H1 (cell line): ENCODE data around the gene KRTAP10-3. TPM values are rescaled to one million over a fixed set of nuclear protein-coding genes. Genes with fewer than 3 reads are reported as not detected.

Experiments used
- CTCF ChIA-PET: fragments of 300-600 bp; sonication (Branson Sonifier 250); formaldehyde crosslinking; loops from one replicate; lab custom pipeline; 2021; ENCODE audit not compliant: partially characterized antibody; lab: Charles Lee
- POLR2A ChIA-PET: fragments of 300-600 bp; sonication (Branson Sonifier 250); formaldehyde crosslinking; loops from one replicate; lab custom pipeline; 2021; ENCODE audit warnings: inconsistent platforms; ENCODE audit not compliant: partially characterized antibody; lab: Charles Lee
- DNase-seq, 2 experiments: peaks; one replicate each; pipeline versions ENCODE4 v3.0.0 to v3.0.0-alpha.2; 2010 to 2022; ENCODE audit warnings: low spot score in 2 of 2, low read depth in 1 of 2, mixed read lengths in 1 of 2
- FAIRE-seq: peaks from 2 replicates; lab custom pipeline; 2011; peaks lifted over from hg19 to GRCh38; lab: Jason Lieb, UNC
- H2AFZ ChIP-seq: 2 replicates; pipeline ENCODE4 v1.8.1; 2012; ENCODE audit warnings: low read length, inconsistent platforms
- H2AK5ac ChIP-seq: 2 replicates; pipeline ENCODE4 v1.6.1; 2013; ENCODE audit warnings: low read depth, low read length
- H2BK120ac ChIP-seq: replicated peaks from 2 replicates; pipeline ENCODE3; 2013; ENCODE audit warnings: low read depth, low read length, inconsistent platforms
- H2BK12ac ChIP-seq: 2 replicates; pipeline ENCODE4 v1.6.1; 2013; ENCODE audit warnings: low read depth, low read length
- H2BK15ac ChIP-seq: 2 replicates; pipeline ENCODE4 v1.6.1; 2013; ENCODE audit warnings: low read length
- H2BK20ac ChIP-seq: 2 replicates; pipeline ENCODE4 v1.6.1; 2013; ENCODE audit warnings: low read length
- H2BK5ac ChIP-seq: 2 replicates; pipeline ENCODE4 v1.6.1; 2013; ENCODE audit warnings: low read depth, low read length
- H3K14ac ChIP-seq: 2 replicates; pipeline ENCODE4 v1.6.1; 2013; ENCODE audit warnings: inconsistent platforms; ENCODE audit not compliant: insufficient read length
- H3K18ac ChIP-seq: 2 replicates; pipeline ENCODE4 v1.6.1; 2013; ENCODE audit warnings: low read length; ENCODE audit errors: extremely low read depth
- H3K23ac ChIP-seq: 2 replicates; pipeline ENCODE4 v1.6.1; 2013; ENCODE audit warnings: inconsistent platforms; ENCODE audit not compliant: insufficient read length
- H3K23me2 ChIP-seq: 2 replicates; pipeline ENCODE4 v1.6.1; 2013; ENCODE audit warnings: low read depth, low read length
- H3K27ac ChIP-seq: 2 replicates; pipeline ENCODE4 v1.6.1; 2011; ENCODE audit warnings: low read depth, low read length, inconsistent platforms
- H3K27me3 ChIP-seq, 4 experiments: replicated peaks in 1 of 4; 1 replicate in 1 of 4; 2 replicates in 3 of 4; pipeline versions ENCODE4 v1.6.1 to v1.8.1; 2011 to 2013; ENCODE audit warnings: low read length in 3 of 4, mild to moderate bottlenecking in 3 of 4, inconsistent platforms in 2 of 4, mixed read lengths in 2 of 4, moderate library complexity in 1 of 4; ENCODE audit not compliant: control insufficient read depth in 3 of 4, insufficient read depth in 3 of 4; ENCODE audit errors: extremely low read depth in 1 of 4
- H3K36me3 ChIP-seq, 4 experiments: 2 replicates each; pipeline versions ENCODE4 v1.6.1 to v1.8.1; 2011 to 2013; ENCODE audit warnings: mild to moderate bottlenecking in 4 of 4, low read length in 3 of 4, moderate library complexity in 2 of 4, control low read depth in 1 of 4, inconsistent platforms in 1 of 4; ENCODE audit not compliant: insufficient read depth in 4 of 4, control insufficient read depth in 2 of 4
- H3K4ac ChIP-seq: replicated peaks from 2 replicates; pipeline ENCODE3; 2013; ENCODE audit warnings: low read length, low read depth, mixed read lengths, inconsistent platforms; ENCODE audit not compliant: insufficient read length
- H3K4me1 ChIP-seq, 4 experiments: replicated peaks in 1 of 4; 1 replicate in 1 of 4; 2 replicates in 3 of 4; pipeline versions ENCODE4 v1.6.1 to v1.8.1; 2011 to 2013; ENCODE audit warnings: low read length in 3 of 4, inconsistent platforms in 2 of 4, mixed read lengths in 1 of 4; ENCODE audit not compliant: insufficient read depth in 4 of 4, control insufficient read depth in 3 of 4
- H3K4me2 ChIP-seq, 2 experiments: 2 replicates each; pipeline versions ENCODE4 v1.6.1 to v1.8.1; 2011 to 2013; ENCODE audit warnings: low read depth in 2 of 2, low read length in 2 of 2, control low read depth in 1 of 2, inconsistent platforms in 1 of 2, mild to moderate bottlenecking in 1 of 2; ENCODE audit not compliant: insufficient read depth in 1 of 2
- H3K4me3 ChIP-seq, 4 experiments: fragments of 200-600, 300-600 bp in 1 of 4; sonication (generic), shearing (Covaris generic), sonication (Bioruptor Twin) in 1 of 4; 2 replicates each; pipeline versions ENCODE4 v1.5.1 to v1.8.1; 2011 to 2016; ENCODE audit warnings: low read length in 4 of 4, low read depth in 3 of 4, control low read depth in 2 of 4, inconsistent platforms in 2 of 4, mild to moderate bottlenecking in 2 of 4, mixed read lengths in 1 of 4, moderate library complexity in 1 of 4; ENCODE audit not compliant: insufficient read depth in 2 of 4; ENCODE audit errors: extremely low read depth in 1 of 4
- H3K56ac ChIP-seq: replicated peaks from 2 replicates; pipeline ENCODE3; 2013; ENCODE audit warnings: low read depth, mild to moderate bottlenecking, mixed read lengths, low read length, inconsistent platforms; ENCODE audit not compliant: insufficient read length
- H3K79me1 ChIP-seq: 2 replicates; pipeline ENCODE4 v1.6.1; 2013; ENCODE audit warnings: low read depth, low read length, control low read depth
- H3K79me2 ChIP-seq, 2 experiments: 2 replicates each; pipeline versions ENCODE4 v1.6.1 to v1.8.1; 2012 to 2013; ENCODE audit warnings: low read length in 2 of 2, mild to moderate bottlenecking in 2 of 2, inconsistent platforms in 1 of 2; ENCODE audit not compliant: insufficient read depth in 2 of 2, control insufficient read depth in 1 of 2
- H3K9ac ChIP-seq, 4 experiments: replicated peaks in 1 of 4; 1 replicate in 1 of 4; 2 replicates in 3 of 4; pipeline versions ENCODE4 v1.6.1 to v1.8.1; 2011 to 2013; ENCODE audit warnings: low read depth in 3 of 4, low read length in 3 of 4, control low read depth in 2 of 4, mild to moderate bottlenecking in 2 of 4, moderate library complexity in 2 of 4, inconsistent platforms in 1 of 4; ENCODE audit errors: extremely low read depth in 1 of 4
- H3K9me3 ChIP-seq, 2 experiments: 2 replicates each; pipeline versions ENCODE4 v1.6.1 to v1.8.1; 2012 to 2013; ENCODE audit warnings: mild to moderate bottlenecking in 2 of 2, moderate library complexity in 2 of 2, control low read depth in 1 of 2, inconsistent platforms in 1 of 2, low read depth in 1 of 2, low read length in 1 of 2, mixed read lengths in 1 of 2; ENCODE audit not compliant: insufficient read depth in 2 of 2
- H4K20me1 ChIP-seq, 2 experiments: replicated peaks in 1 of 2; 2 replicates each; pipeline versions ENCODE3 to v1.8.1; 2011 to 2013; ENCODE audit warnings: inconsistent platforms in 2 of 2, low read length in 2 of 2, mild to moderate bottlenecking in 1 of 2; ENCODE audit not compliant: insufficient read depth in 2 of 2, control insufficient read depth in 1 of 2
- H4K5ac ChIP-seq: 2 replicates; pipeline ENCODE4 v1.6.1; 2013; ENCODE audit warnings: low read length, low read depth, mixed read lengths, inconsistent platforms; ENCODE audit not compliant: insufficient read length
- H4K8ac ChIP-seq: 2 replicates; pipeline ENCODE4 v1.8.0; 2013; ENCODE audit warnings: mild to moderate bottlenecking, moderate library complexity, low read length, inconsistent platforms; ENCODE audit not compliant: insufficient read depth; ENCODE audit errors: extremely low read depth
- H4K91ac ChIP-seq: replicated peaks from 2 replicates; pipeline ENCODE3; 2013; ENCODE audit warnings: low read length, mixed read lengths, inconsistent platforms; ENCODE audit not compliant: insufficient read length
- BCL11A ChIP-seq, 2 experiments: IDR thresholded peaks; one replicate each; pipeline ENCODE4 v1.6.1; 2011; ENCODE audit warnings: low read depth in 2 of 2, low read length in 2 of 2, mild to moderate bottlenecking in 2 of 2
- CHD1 ChIP-seq: IDR thresholded peaks from 2 replicates; pipeline ENCODE4 v1.6.1; 2012; ENCODE audit warnings: low read depth, low read length, improper control_type of control experiment
- HDAC2 ChIP-seq, 2 experiments: fragments of 300-600 bp in 1 of 2; sonication (generic) in 1 of 2; IDR thresholded peaks; 2 replicates each; pipeline ENCODE4 v1.6.1; 2011 to 2012; ENCODE audit warnings: low read depth in 2 of 2, low read length in 2 of 2, mild to moderate bottlenecking in 2 of 2, moderate library complexity in 2 of 2, borderline replicate concordance in 1 of 2, inconsistent platforms in 1 of 2
- JUN ChIP-seq: IDR thresholded peaks from 2 replicates; pipeline ENCODE4 v1.6.1; 2011; ENCODE audit warnings: low read depth, mild to moderate bottlenecking, improper control_type of control experiment, low read length
- KDM5A ChIP-seq: fragments of 200-600 bp; IDR thresholded peaks from 2 replicates; pipeline ENCODE4 v1.7.1; 2012; ENCODE audit warnings: mild to moderate bottlenecking, low read length, inconsistent platforms, mixed read lengths
- NANOG ChIP-seq: IDR thresholded peaks from 2 replicates; pipeline ENCODE4 v1.6.1; 2011; ENCODE audit warnings: low read length, low read depth, mild to moderate bottlenecking, inconsistent platforms; ENCODE audit not compliant: insufficient read depth, poor library complexity, severe bottlenecking
- POU5F1 ChIP-seq: IDR thresholded peaks from 2 replicates; pipeline ENCODE4 v1.6.1; 2011; ENCODE audit warnings: low read depth, mild to moderate bottlenecking, low read length, moderate library complexity
- RAD21 ChIP-seq, 2 experiments: IDR thresholded peaks in 1 of 2; conservative IDR thresholded peaks in 1 of 2; 2 replicates each; pipeline ENCODE4 v1.6.1; 2011; ENCODE audit warnings: low read depth in 2 of 2, low read length in 2 of 2, improper control_type of control experiment in 1 of 2, inconsistent platforms in 1 of 2, mild to moderate bottlenecking in 1 of 2, moderate library complexity in 1 of 2
- RBBP5 ChIP-seq: IDR thresholded peaks from 2 replicates; pipeline ENCODE4 v1.7.1; 2012; ENCODE audit warnings: low read depth, mild to moderate bottlenecking, inconsistent platforms, low read length, moderate library complexity, borderline replicate concordance
- RXRA ChIP-seq: IDR thresholded peaks from 2 replicates; pipeline ENCODE4 v1.6.1; 2011; ENCODE audit warnings: low read depth, mild to moderate bottlenecking, low read length, moderate library complexity; ENCODE audit not compliant: insufficient read depth
- SAP30 ChIP-seq: fragments of 300-600 bp; sonication (generic); IDR thresholded peaks from 2 replicates; pipeline ENCODE4 v1.7.1; 2012; ENCODE audit warnings: low read length, moderate library complexity, mild to moderate bottlenecking, inconsistent platforms; ENCODE audit not compliant: insufficient read depth, insufficient replicate concordance
- SRF ChIP-seq: IDR thresholded peaks from 2 replicates; pipeline ENCODE4 v1.6.1; 2011; ENCODE audit warnings: mild to moderate bottlenecking, low read depth, low read length, moderate library complexity
- ZNF274 ChIP-seq: IDR thresholded peaks from 2 replicates; pipeline ENCODE4 v1.7.0; 2012; ENCODE audit warnings: low read length, borderline replicate concordance; ENCODE audit errors: extremely low read depth
- WGBS, 2 experiments: shearing (Covaris generic) in 1 of 2; methylation state at CpG; one replicate each; pipeline versions ENCODE4 v1.1.6 to v1.1.7; 2013 to 2015; ENCODE audit warnings: low lambda C conversion rate in 2 of 2, mixed read lengths in 2 of 2, inconsistent platforms in 1 of 2, low coverage in 1 of 2, missing lambda C conversion rate in 1 of 2; ENCODE audit not compliant: insufficient replicate concordance in 2 of 2, insufficient coverage in 1 of 2, insufficient read length in 1 of 2; ENCODE audit errors: extremely low coverage in 1 of 2, missing lambda C conversion rate in 1 of 2; 5-methylcytosine and 5-hydroxymethylcytosine counted together
- polyA plus RNA-seq, 7 experiments: library from polyadenylated mRNA; depleted of rRNA in 3 of 7; stranded (reverse) in 5 of 7; unstranded in 2 of 7; fragments of >200 nt in 5 of 7; fragments of 200-250 nt in 2 of 7; gene quantifications; 1 replicate in 5 of 7; 2 replicates in 1 of 7; 4 replicates in 1 of 7; pipeline versions ENCODE4 v1.2.1 to v1.2.3, GENCODE V29; 2011 to 2013; ENCODE audit warnings: missing spikeins in 2 of 7, mixed read lengths in 2 of 7
- total RNA-seq: library from RNA; stranded (reverse); fragmentation: NEBNext Ultra II Directional; extraction: Animal tissue kit (Norgen Biotek cat#: 25700); gene quantifications from 2 replicates; pipeline ENCODE4 v1.2.1, GENCODE V29; 2021

KRTAP10-3 gene
- total and polyA plus RNA-seq, 2 of the 8 experiments (the other 6 are each of a cell fraction or from before 2014, with no cell fraction given): not detected

DNA sequence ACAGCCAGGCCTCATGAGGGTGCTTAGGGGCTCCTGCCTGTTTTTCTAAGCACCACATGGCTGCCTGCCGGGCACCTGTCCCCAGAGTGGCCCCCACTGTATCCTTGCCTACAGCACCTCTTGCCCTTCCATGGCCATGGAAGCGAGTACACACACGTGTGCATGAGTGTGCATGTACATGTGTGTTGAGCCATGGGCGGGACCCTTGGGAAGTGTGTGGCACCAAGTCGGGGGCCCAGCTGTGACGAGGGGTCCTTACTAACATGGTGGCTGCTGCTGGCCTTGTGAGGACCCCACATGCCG lies 44.4 kb downstream of the KRTAP10-3 start:
- Histone ChIP-seq H3K4me3 (no peak overlapping the region), H3K14ac (no peak overlapping the region), H2BK15ac (no peak overlapping the region), H3K4ac (no peak overlapping the region), H3K9me3 (no peaks in the 10 kb centered on the region; a peak in 1 of 4 replicates), H3K79me1 (no peaks in the 10 kb centered on the region), H3K27me3 (no peaks in the 10 kb centered on the region), H3K4me2 (no peak overlapping the region), H2BK20ac (no peak overlapping the region), H3K27ac (no peak overlapping the region), H3K18ac (no peak overlapping the region), H2BK12ac (no peak overlapping the region), H2BK120ac (no peak overlapping the region), H2AK5ac (no peak overlapping the region), H2BK5ac (no peak overlapping the region), H3K4me1 (peaks cover 0 to 3% (median 0%) of the 10 kb centered on the region in 4 experiments; a peak in 2 of 7 replicates), H3K36me3 (peaks cover 0 to 5% (median 2%) of the 10 kb centered on the region in 4 experiments; a peak in 3 of 8 replicates), H2AFZ (no peak overlapping the region), H3K9ac (no peak overlapping the region), H3K23me2 (0 out of 2 replicates have a peak, but pooled peaks cover 2% of the 10 kb centered on the region), H3K56ac (no peak overlapping the region), H4K91ac (no peak overlapping the region), H4K5ac (no peak overlapping the region), H4K20me1 (peaks cover 3 to 6% of the 10 kb centered on the region in 2 experiments), H3K79me2 (no peaks in the 10 kb centered on the region), H3K23ac (no peak overlapping the region), H4K8ac (no peak overlapping the region; the same call in 1 of the 2 replicates)
- POLR2A ChIA-PET: interaction anchor here (0.8 to 2.7 kb wide), 3 partner anchors 8 to 360 kb away, joined by 3 to 9 read pairs (median 3); no protein-coding TSS in a partner anchor
- CTCF ChIA-PET: interaction anchor here (0.6 to 1.3 kb wide), 4 partner anchors 19 to 132 kb away, joined by 3 read pairs; no protein-coding TSS in a partner anchor
- no peak for DNase-seq
- WGBS, 2 experiments: 73% methylated on average over 7 of the region's 7 CpGs; no CpG with 5 or more reads in 1 of the 2 experiments
- no peak for FAIRE-seq
- TF ChIP-seq SAP30 (no peak), CHD1 (no peak), RAD21 (IDR thresholded peaks at IDR 0.05 in 1 of 2, conservative IDR thresholded peaks at IDR 0.05 in 1 of 2; ENCODE audit: low read depth in 2 of 2, low read length in 2 of 2) (no peak), POU5F1 (no peak), SRF (no peak), JUN (no peak), NANOG (no peak), RBBP5 (no peak), ZNF274 (no peak), BCL11A (IDR thresholded peaks at IDR 0.05; ENCODE audit: low read depth in 2 of 2, low read length in 2 of 2) (no peak), HDAC2 (IDR thresholded peaks at IDR 0.05; ENCODE audit: borderline replicate concordance in 1 of 2, low read depth in 2 of 2, low read length in 2 of 2) (no peak), RXRA (no peak), KDM5A (no peak)
